ENCODE measurements around the gene MYMX. TPM values are rescaled to one million over a fixed set of nuclear protein-coding genes. Genes with fewer than 3 reads are reported as not detected.

The MYMX gene
- total RNA-seq, 1 donor from 2014 or later, result not detected

- H3K27me3 ChIP-seq (ENCODE audit: insufficient read depth, low read length), result peaks cover 21% of the 10 kb centered on the region
- H4K20me1 ChIP-seq (ENCODE audit: insufficient read depth, low read length), result peaks cover 34% of the 10 kb centered on the region
- no peak overlapping the region for H3K4me3 ChIP-seq (ENCODE audit: insufficient read depth, low read depth, low read length)
- no peak overlapping the region for H2AFZ ChIP-seq (ENCODE audit: low read depth, low read length)
- Mint-ChIP-seq H3K4me3 (ENCODE audit: unreplicated experiment) (peak overlapping the region; percentile 78), H3K4me1 (ENCODE audit: low read depth, unreplicated experiment) (peaks cover 23% of the 10 kb centered on the region), H3K9me3 (ENCODE audit: unreplicated experiment) (no peaks in the 10 kb centered on the region), H3K27ac (ENCODE audit: unreplicated experiment) (peak overlapping the region; percentile 50), H3K27me3 (ENCODE audit: low read depth, unreplicated experiment) (peaks cover 26% of the 10 kb centered on the region), H3K36me3 (ENCODE audit: low read depth, unreplicated experiment) (no peaks in the 10 kb centered on the region)
- DNase-seq (ENCODE audit: low read depth), result no peak
- no peak overlapping the region for H3K9ac ChIP-seq (ENCODE audit: low read length)
- H3K27ac ChIP-seq (ENCODE audit: low read depth, low read length), result no peak overlapping the region
- FAIRE-seq, result no peak
- no peaks in the 10 kb centered on the region for H3K36me3 ChIP-seq (ENCODE audit: insufficient read depth, low read length)
- H3K4me1 ChIP-seq (ENCODE audit: insufficient read depth, low read length), result peaks cover 20% of the 10 kb centered on the region
- no peaks in the 10 kb centered on the region for H3K9me3 ChIP-seq (ENCODE audit: insufficient read depth, low read depth, low read length)
- H3K79me2 ChIP-seq (ENCODE audit: insufficient read depth, low read length), result peaks cover 15% of the 10 kb centered on the region
- peak overlapping the region; percentile 93 for H3K4me2 ChIP-seq (ENCODE audit: low read length)
- TF ChIP-seq CTCF (IDR thresholded peaks at IDR 0.05; ENCODE audit: insufficient read depth, low read depth, low read length) (no peak), EZH2 (IDR thresholded peaks at IDR 0.05; ENCODE audit: insufficient read depth, low read length) (no peak)
Observed at GRCh38 chr6:44265722-44266233, 49.1 kb downstream of the MYMX start.

- H3K4me3 Mint-ChIP-seq (ENCODE audit: unreplicated experiment), result peak overlapping the region; percentile 78
- TF ChIP-seq EZH2 (IDR thresholded peaks at IDR 0.05; ENCODE audit: insufficient read depth, low read length) (no peak), CTCF (IDR thresholded peaks at IDR 0.05; ENCODE audit: insufficient read depth, low read depth, low read length) (no peak)
Observed at GRCh38 chr6:44266347-44266746, 49.6 kb downstream of the MYMX start.

GRCh38 chr6:44267252-44267651 lies 50.5 kb downstream of the MYMX start:
- H3K36me3 Mint-ChIP-seq (ENCODE audit: low read depth, unreplicated experiment), result no peaks in the 10 kb centered on the region
- FAIRE-seq, result no peak
- Histone ChIP-seq H2AFZ (ENCODE audit: low read depth, low read length) (no peak overlapping the region), H3K27ac (ENCODE audit: low read depth, low read length) (no peak overlapping the region), H3K9me3 (ENCODE audit: insufficient read depth, low read depth, low read length) (no peaks in the 10 kb centered on the region), H3K27me3 (ENCODE audit: insufficient read depth, low read length) (peaks cover 34% of the 10 kb centered on the region), H3K4me1 (ENCODE audit: insufficient read depth, low read length) (peaks cover 20% of the 10 kb centered on the region), H4K20me1 (ENCODE audit: insufficient read depth, low read length) (peaks cover 31% of the 10 kb centered on the region), H3K9ac (ENCODE audit: low read length) (no peak overlapping the region), H3K79me2 (ENCODE audit: insufficient read depth, low read length) (peaks cover 15% of the 10 kb centered on the region), H3K36me3 (ENCODE audit: insufficient read depth, low read length) (no peaks in the 10 kb centered on the region), H3K4me2 (ENCODE audit: low read length) (no peak overlapping the region), H3K4me3 (ENCODE audit: insufficient read depth, low read depth, low read length) (no peak overlapping the region)
- H3K27me3 Mint-ChIP-seq (ENCODE audit: low read depth, unreplicated experiment), result peaks cover 36% of the 10 kb centered on the region
- no peak overlapping the region for H3K27ac Mint-ChIP-seq (ENCODE audit: unreplicated experiment)
- no peak for TF ChIP-seq CTCF (IDR thresholded peaks at IDR 0.05; ENCODE audit: insufficient read depth, low read depth, low read length)
- no peak for TF ChIP-seq EZH2 (IDR thresholded peaks at IDR 0.05; ENCODE audit: insufficient read depth, low read length)
- no peaks in the 10 kb centered on the region for H3K9me3 Mint-ChIP-seq (ENCODE audit: unreplicated experiment)
- no peak overlapping the region for H3K4me3 Mint-ChIP-seq (ENCODE audit: unreplicated experiment)
- H3K4me1 Mint-ChIP-seq (ENCODE audit: low read depth, unreplicated experiment), result peaks cover 23% of the 10 kb centered on the region
- no peak for DNase-seq (ENCODE audit: low read depth)

More at GRCh38 chr6:44266347-44266746, 49.6 kb downstream of the MYMX start:
- Histone ChIP-seq H3K4me2 (ENCODE audit: low read length) (no peak overlapping the region), H3K27ac (ENCODE audit: low read depth, low read length) (no peak overlapping the region), H3K9ac (ENCODE audit: low read length) (no peak overlapping the region), H3K9me3 (ENCODE audit: insufficient read depth, low read depth, low read length) (no peaks in the 10 kb centered on the region), H3K4me3 (ENCODE audit: insufficient read depth, low read depth, low read length) (no peak overlapping the region), H2AFZ (ENCODE audit: low read depth, low read length) (no peak overlapping the region), H3K79me2 (ENCODE audit: insufficient read depth, low read length) (peaks cover 15% of the 10 kb centered on the region), H3K4me1 (ENCODE audit: insufficient read depth, low read length) (peaks cover 20% of the 10 kb centered on the region), H3K36me3 (ENCODE audit: insufficient read depth, low read length) (no peaks in the 10 kb centered on the region), H3K27me3 (ENCODE audit: insufficient read depth, low read length) (peaks cover 25% of the 10 kb centered on the region), H4K20me1 (ENCODE audit: insufficient read depth, low read length) (peaks cover 34% of the 10 kb centered on the region)
- peaks cover 23% of the 10 kb centered on the region for H3K4me1 Mint-ChIP-seq (ENCODE audit: low read depth, unreplicated experiment)
- H3K9me3 Mint-ChIP-seq (ENCODE audit: unreplicated experiment), result no peaks in the 10 kb centered on the region
- H3K27ac Mint-ChIP-seq (ENCODE audit: unreplicated experiment), result peak overlapping the region; percentile 50
- H3K36me3 Mint-ChIP-seq (ENCODE audit: low read depth, unreplicated experiment), result no peaks in the 10 kb centered on the region
- DNase-seq (ENCODE audit: low read depth) (no peak), FAIRE-seq (no peak)
- H3K27me3 Mint-ChIP-seq (ENCODE audit: low read depth, unreplicated experiment), result peaks cover 28% of the 10 kb centered on the region
